Neural cell (in vitro differentiated cells): ENCODE data around the gene ZNF546. TPM values are rescaled to one million over a fixed set of nuclear protein-coding genes. Genes with fewer than 3 reads are reported as not detected.

Experiments
- H2AFZ ChIP-seq: fragments of 200-600, 300-800 bp; sonication (generic), shearing (Covaris generic); 2 replicates; pipeline ENCODE4 v1.6.0; 2014; ENCODE audit warnings: low read depth, mild to moderate bottlenecking, antibody characterized with exemption, low read length, moderate library complexity
- H3F3A ChIP-seq: fragments of 200-600 bp; shearing (Covaris generic); 2 replicates; pipeline ENCODE4 v1.6.1; 2016; ENCODE audit warnings: mild to moderate bottlenecking, moderate library complexity, mixed read lengths, antibody characterized with exemption, low read length; ENCODE audit not compliant: insufficient read depth, poor library complexity, severe bottlenecking
- H3K27ac ChIP-seq: fragments of 200-600, 300-800 bp; sonication (generic), shearing (Covaris generic); 2 replicates; pipeline ENCODE4 v1.5.1; 2014; ENCODE audit warnings: mild to moderate bottlenecking, low read length, moderate library complexity
- H3K27me3 ChIP-seq: fragments of 300-800, 200-600 bp; sonication (generic), shearing (Covaris generic); 2 replicates; pipeline ENCODE4 v1.6.0; 2014; ENCODE audit warnings: mild to moderate bottlenecking, low read depth, low read length, moderate library complexity; ENCODE audit not compliant: insufficient read depth
- H3K36me3 ChIP-seq: fragments of 300-800, 200-600 bp; sonication (generic), shearing (Covaris generic); 2 replicates; pipeline ENCODE4 v1.5.1; 2014; ENCODE audit warnings: mild to moderate bottlenecking, antibody characterized with exemption, low read length, moderate library complexity; ENCODE audit not compliant: insufficient read depth
- H3K4me2 ChIP-seq: fragments of 300-800, 200-600 bp; sonication (generic), shearing (Covaris generic); 2 replicates; pipeline ENCODE4 v1.6.0; 2014; ENCODE audit warnings: mild to moderate bottlenecking, low read length
- H3K4me3 ChIP-seq: fragments of 300-800, 200-600 bp; sonication (generic), shearing (Covaris generic); 2 replicates; pipeline ENCODE4 v1.5.1; 2014; ENCODE audit warnings: mild to moderate bottlenecking, low read length, moderate library complexity
- H3K79me2 ChIP-seq: fragments of 200-600 bp; shearing (Covaris generic); replicated peaks from 2 replicates; pipeline ENCODE4 v1.6.0; 2014; ENCODE audit warnings: mild to moderate bottlenecking, low read length, moderate library complexity; ENCODE audit not compliant: insufficient read depth
- H3K9ac ChIP-seq: fragments of 300-800, 200-600 bp; sonication (generic), shearing (Covaris generic); 2 replicates; pipeline ENCODE4 v1.6.1; 2016; ENCODE audit warnings: mild to moderate bottlenecking, low read length, mixed read lengths
- H3K9me2 ChIP-seq: fragments of 200-600 bp; shearing (Covaris generic); 2 replicates; pipeline ENCODE4 v1.6.1; 2016; ENCODE audit warnings: mild to moderate bottlenecking, low read length, mixed read lengths; ENCODE audit not compliant: insufficient read depth
- H3K9me3 ChIP-seq: fragments of 200-600, 300-800 bp; sonication (generic), shearing (Covaris generic); 2 replicates; pipeline ENCODE4 v1.6.1; 2016; ENCODE audit warnings: mild to moderate bottlenecking, mixed run types, low read length, moderate library complexity, mixed read lengths
- H4K20me1 ChIP-seq: fragments of 200-600 bp; shearing (Covaris generic); 2 replicates; pipeline ENCODE4 v1.6.1; 2016; ENCODE audit warnings: mild to moderate bottlenecking, mixed run types; ENCODE audit not compliant: insufficient read depth
- CTCF ChIP-seq: fragments of 450-650 bp; IDR thresholded peaks from 2 replicates; pipeline ENCODE4 v1.5.1; 2014; ENCODE audit warnings: antibody characterized with exemption, mild to moderate bottlenecking, moderate library complexity; ENCODE audit not compliant: poor library complexity, severe bottlenecking
- EP300 ChIP-seq: fragments of 450-650 bp; conservative IDR thresholded peaks from 2 replicates; pipeline ENCODE4 v1.6.1; 2014; ENCODE audit warnings: antibody characterized with exemption, mild to moderate bottlenecking, moderate library complexity; ENCODE audit not compliant: poor library complexity, severe bottlenecking
- EZH2 ChIP-seq: fragments of 200-600, 300-800 bp; shearing (Covaris generic), sonication (generic); IDR thresholded peaks from 2 replicates; pipeline ENCODE4 v1.6.1; 2014; ENCODE audit warnings: antibody characterized with exemption, low read length, borderline replicate concordance, mild to moderate bottlenecking; ENCODE audit not compliant: insufficient read depth, poor library complexity, severe bottlenecking
- MXI1 ChIP-seq: fragments of 450-650 bp; conservative IDR thresholded peaks from 2 replicates; pipeline ENCODE4 v1.6.1; 2014; ENCODE audit warnings: antibody characterized with exemption, mild to moderate bottlenecking; ENCODE audit not compliant: poor library complexity, severe bottlenecking
- POLR2AphosphoS5 ChIP-seq: IDR thresholded peaks from 2 replicates; pipeline ENCODE4 v1.6.1; 2012
- RAD21 ChIP-seq: fragments of 450-650 bp; conservative IDR thresholded peaks from 2 replicates; pipeline ENCODE4 v1.6.1; 2014; ENCODE audit warnings: antibody characterized with exemption, mild to moderate bottlenecking, moderate library complexity
- SMC3 ChIP-seq: fragments of 450-650 bp; conservative IDR thresholded peaks from 2 replicates; pipeline ENCODE4 v1.6.1; 2014; ENCODE audit warnings: antibody characterized with exemption, mild to moderate bottlenecking, moderate library complexity; ENCODE audit not compliant: poor library complexity
- TAF1 ChIP-seq: IDR thresholded peaks from 2 replicates; pipeline ENCODE4 v1.6.1; 2012; ENCODE audit warnings: low read depth
- polyA plus RNA-seq: library from polyadenylated mRNA; depleted of rRNA; stranded (reverse); fragments of >200 nt; gene quantifications from 2 replicates; pipeline ENCODE4 v1.2.3, GENCODE V29; 2014
- TF ChIP-seq, protein P1 (sequence below): IDR thresholded peaks from 2 replicates; pipeline ENCODE4 v1.6.1; 2012; ENCODE audit warnings: borderline replicate concordance

The ZNF546 gene
- polyA plus RNA-seq, 1 donor from 2014 or later, result 8.0 TPM

DNA sequence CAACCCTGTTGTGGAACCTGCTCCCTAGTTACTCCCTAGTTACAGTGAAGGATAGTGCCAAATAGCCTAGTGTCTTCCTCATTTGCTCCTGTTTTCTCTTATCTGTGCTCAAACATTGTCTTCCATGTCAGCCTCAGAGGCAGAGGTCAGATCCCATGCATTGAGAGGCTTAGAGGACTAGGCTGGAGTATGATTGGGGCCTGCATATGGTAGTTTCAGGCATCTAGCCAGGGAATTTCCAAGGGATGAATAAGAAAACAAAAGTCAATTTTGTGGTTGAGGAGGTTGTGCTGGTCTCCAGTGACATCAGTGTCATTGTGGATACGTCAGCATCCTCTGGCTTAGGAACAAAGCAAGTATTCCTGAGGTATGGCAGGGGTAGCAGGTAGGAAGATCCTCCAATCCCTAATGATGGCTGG lies 9.4 kb downstream of the ZNF546 start:
- Histone ChIP-seq H3K9ac (no peak overlapping the region), H4K20me1 (no peaks in the 10 kb centered on the region), H3K9me2 (no peaks in the 10 kb centered on the region), H3K36me3 (peaks cover 17% of the 10 kb centered on the region), H3K4me2 (no peak overlapping the region), H3K9me3 (no peaks in the 10 kb centered on the region), H3K27me3 (no peaks in the 10 kb centered on the region), H3K27ac (no peak overlapping the region), H3K79me2 (no peaks in the 10 kb centered on the region), H3F3A (no peaks in the 10 kb centered on the region), H3K4me3 (no peak overlapping the region), H2AFZ (no peak overlapping the region)
- TF ChIP-seq TAF1, result no peak
- TF ChIP-seq, protein P1, sequence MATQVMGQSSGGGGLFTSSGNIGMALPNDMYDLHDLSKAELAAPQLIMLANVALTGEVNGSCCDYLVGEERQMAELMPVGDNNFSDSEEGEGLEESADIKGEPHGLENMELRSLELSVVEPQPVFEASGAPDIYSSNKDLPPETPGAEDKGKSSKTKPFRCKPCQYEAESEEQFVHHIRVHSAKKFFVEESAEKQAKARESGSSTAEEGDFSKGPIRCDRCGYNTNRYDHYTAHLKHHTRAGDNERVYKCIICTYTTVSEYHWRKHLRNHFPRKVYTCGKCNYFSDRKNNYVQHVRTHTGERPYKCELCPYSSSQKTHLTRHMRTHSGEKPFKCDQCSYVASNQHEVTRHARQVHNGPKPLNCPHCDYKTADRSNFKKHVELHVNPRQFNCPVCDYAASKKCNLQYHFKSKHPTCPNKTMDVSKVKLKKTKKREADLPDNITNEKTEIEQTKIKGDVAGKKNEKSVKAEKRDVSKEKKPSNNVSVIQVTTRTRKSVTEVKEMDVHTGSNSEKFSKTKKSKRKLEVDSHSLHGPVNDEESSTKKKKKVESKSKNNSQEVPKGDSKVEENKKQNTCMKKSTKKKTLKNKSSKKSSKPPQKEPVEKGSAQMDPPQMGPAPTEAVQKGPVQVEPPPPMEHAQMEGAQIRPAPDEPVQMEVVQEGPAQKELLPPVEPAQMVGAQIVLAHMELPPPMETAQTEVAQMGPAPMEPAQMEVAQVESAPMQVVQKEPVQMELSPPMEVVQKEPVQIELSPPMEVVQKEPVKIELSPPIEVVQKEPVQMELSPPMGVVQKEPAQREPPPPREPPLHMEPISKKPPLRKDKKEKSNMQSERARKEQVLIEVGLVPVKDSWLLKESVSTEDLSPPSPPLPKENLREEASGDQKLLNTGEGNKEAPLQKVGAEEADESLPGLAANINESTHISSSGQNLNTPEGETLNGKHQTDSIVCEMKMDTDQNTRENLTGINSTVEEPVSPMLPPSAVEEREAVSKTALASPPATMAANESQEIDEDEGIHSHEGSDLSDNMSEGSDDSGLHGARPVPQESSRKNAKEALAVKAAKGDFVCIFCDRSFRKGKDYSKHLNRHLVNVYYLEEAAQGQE, result no peak
- TF ChIP-seq SMC3, result no peak
- no peak for TF ChIP-seq POLR2AphosphoS5
- TF ChIP-seq MXI1, result no peak
- TF ChIP-seq CTCF, result no peak

GRCh38 chr19:40009674-40010073 lies 12.8 kb downstream of the ZNF546 start:
- H3K9me2 ChIP-seq, result no peaks in the 10 kb centered on the region

More at GRCh38 chr19:40009674-40010073, 12.8 kb downstream of the ZNF546 start:
- no peak overlapping the region for H3K9ac ChIP-seq
- H3K9me3 ChIP-seq, result peaks cover 5% of the 10 kb centered on the region
- TF ChIP-seq EP300 (no peak), EZH2 (no peak), TAF1 (no peak), MXI1 (no peak), CTCF (no peak), RAD21 (no peak), SMC3 (no peak), POLR2AphosphoS5 (no peak)
- TF ChIP-seq, protein P1, result no peak
- H3K36me3 ChIP-seq, result peaks cover 29% of the 10 kb centered on the region
- no peak overlapping the region for H3K4me3 ChIP-seq
- no peak overlapping the region for H3K27ac ChIP-seq
- no peak overlapping the region for H3K4me2 ChIP-seq
- H2AFZ ChIP-seq, result no peak overlapping the region
- H4K20me1 ChIP-seq, result no peaks in the 10 kb centered on the region
- H3K79me2 ChIP-seq, result no peaks in the 10 kb centered on the region
- no peaks in the 10 kb centered on the region for H3K27me3 ChIP-seq
- H3F3A ChIP-seq, result no peaks in the 10 kb centered on the region
